ENCODE data around the gene NSFL1C. TPM values are rescaled to one million over a fixed set of nuclear protein-coding genes. Genes with fewer than 3 reads are reported as not detected.
A peak's percentile ranks its signal among the peaks of the same experiment; 100 is the strongest.

Gene NSFL1C
- 10 to 100 TPM; 60.5 to 96.9 TPM for total RNA-seq
- 10 to 100 TPM; 87.6 to 94.8 (median 92.9) TPM for polyA plus RNA-seq (ENCODE audit: insufficient read length in 6 of 6)
- long read RNA-seq, donor 1, transcript NSFL1C-201 (9 exons, 3,568 nt): major isoform, 25 of 69 reads
- long read RNA-seq, donor 1, partial matches to known transcripts: 26 of 69 reads
- long read RNA-seq, donor 1, other reads (novel, unspliced or antisense): 10 of 69 reads
- long read RNA-seq, donor 2, transcript NSFL1C-201 (9 exons, 3,568 nt): major isoform, 13 of 34 reads
- long read RNA-seq, donor 2, partial matches to known transcripts: 16 of 34 reads
- long read RNA-seq, donor 2, other reads (novel, unspliced or antisense): 0 of 34 reads
- long read RNA-seq, donor 3, transcript NSFL1C-201 (9 exons, 3,568 nt): major isoform, 19 of 28 reads
- long read RNA-seq, donor 3, partial matches to known transcripts: 8 of 28 reads
- long read RNA-seq, donor 3, other reads (novel, unspliced or antisense): 0 of 28 reads
- long read RNA-seq, donor 4, transcript NSFL1C-201 (9 exons, 3,568 nt): major isoform, 47 of 60 reads
- long read RNA-seq, donor 4, partial matches to known transcripts: 0 of 60 reads
- long read RNA-seq, donor 4, other reads (novel, unspliced or antisense): 11 of 60 reads
- long read RNA-seq, donor 5, transcript NSFL1C-201 (9 exons, 3,568 nt): major isoform, 16 of 32 reads
- long read RNA-seq, donor 5, partial matches to known transcripts: 10 of 32 reads
- long read RNA-seq, donor 5, other reads (novel, unspliced or antisense): 0 of 32 reads
- long read RNA-seq, donor 6, transcript NSFL1C-201 (9 exons, 3,568 nt): major isoform, 18 of 36 reads
- long read RNA-seq, donor 6, partial matches to known transcripts: 10 of 36 reads
- long read RNA-seq, donor 6, other reads (novel, unspliced or antisense): 8 of 36 reads
- long read RNA-seq, donor 7, transcript NSFL1C-201 (9 exons, 3,568 nt): major isoform, 22 of 40 reads
- long read RNA-seq, donor 7, partial matches to known transcripts: 12 of 40 reads
- long read RNA-seq, donor 7, other reads (novel, unspliced or antisense): 0 of 40 reads
- long read RNA-seq, donor 8, transcript NSFL1C-201 (9 exons, 3,568 nt): major isoform, 17 of 30 reads
- long read RNA-seq, donor 8, partial matches to known transcripts: 10 of 30 reads
- long read RNA-seq, donor 8, other reads (novel, unspliced or antisense): 0 of 30 reads
- long read RNA-seq, donor 9: 0 reads
- long read RNA-seq, donor 10, transcript NSFL1C-201 (9 exons, 3,568 nt): major isoform, 94 of 122 reads
- long read RNA-seq, donor 10, partial matches to known transcripts: 4 of 122 reads
- long read RNA-seq, donor 10, other reads (novel, unspliced or antisense): 19 of 122 reads
- long read RNA-seq, donor 11: 0 reads
- long read RNA-seq, donor 12, transcript NSFL1C-201 (9 exons, 3,568 nt): major isoform, 12 of 26 reads
- long read RNA-seq, donor 12, partial matches to known transcripts: 10 of 26 reads
- long read RNA-seq, donor 12, other reads (novel, unspliced or antisense): 0 of 26 reads

GRCh38 chr20:1466211-1467081, at the start of gene NSFL1C:
TSS of gene NSFL1C (minus strand) at chr20:1466849. CDS start at chr20:1466824, 25 bp downstream.
- Histone ChIP-seq H3K4me1 (peaks cover 24 to 83% of the 10 kb centered on the region in 2 donors), H3K4me3 (peak within 1 kb of the TSS; percentile 83 to 99), H3K27ac (peak within 1 kb of the TSS; percentile 87 to 97), H3K36me3 (peaks cover 0 to 28% of the 10 kb centered on the region in 2 donors), H3K9me3 (no peaks in the 10 kb centered on the region), H3K27me3 (no peaks in the 10 kb centered on the region)
- intact Hi-C loops (cut with DNase I): no loop called here
- DNase-seq (peak; percentile 91 to 98 (median 96)), ATAC-seq (peak; percentile 95)
- TF ChIP-seq CTCF (IDR thresholded peaks at IDR 0.05): peak; percentile 96 to 97

- H3K4me3 ChIP-seq: no peak overlapping the region
- H3K27me3 ChIP-seq: peaks cover 0 to 15% of the 10 kb centered on the region in 2 donors
- no peaks in the 10 kb centered on the region for H3K4me1 ChIP-seq
- DNase-seq: no peak
- H3K9me3 ChIP-seq: no peaks in the 10 kb centered on the region
- no peak for TF ChIP-seq CTCF (IDR thresholded peaks at IDR 0.05)
- H3K27ac ChIP-seq: no peak overlapping the region
- no peak for ATAC-seq
- H3K36me3 ChIP-seq: no peaks in the 10 kb centered on the region
- intact Hi-C loops (cut with DNase I): no loop called here
Observed at GRCh38 chr20:1513801-1514200, 47.2 kb upstream of the NSFL1C start.

DNA sequence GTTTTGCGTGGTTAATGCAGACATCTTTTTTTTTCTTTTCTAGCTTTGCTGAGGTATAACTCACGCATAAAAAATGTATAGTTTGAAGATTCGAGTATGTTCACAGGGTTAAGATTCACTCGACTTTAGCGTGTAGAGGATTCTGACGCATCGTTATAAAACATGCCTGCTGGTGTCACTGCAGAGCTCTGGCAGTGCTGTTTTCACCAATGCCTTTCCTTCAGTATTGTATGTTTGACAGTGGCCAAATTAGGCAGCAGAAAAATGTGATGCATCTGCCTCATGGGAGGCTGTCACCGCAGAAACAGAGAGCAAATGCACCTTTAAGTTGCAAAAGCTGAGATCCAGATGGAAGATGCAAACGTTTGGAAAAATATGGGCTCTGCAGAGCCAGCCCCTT, 42.6 kb upstream of the NSFL1C start:
- Histone ChIP-seq H3K27ac (no peak overlapping the region), H3K9me3 (no peaks in the 10 kb centered on the region), H3K4me1 (no peaks in the 10 kb centered on the region), H3K4me3 (no peak overlapping the region), H3K36me3 (no peaks in the 10 kb centered on the region), H3K27me3 (peaks cover 0 to 7% of the 10 kb centered on the region in 2 donors)
- ATAC-seq (no peak), DNase-seq (no peak)
- TF ChIP-seq CTCF (IDR thresholded peaks at IDR 0.05): no peak
- intact Hi-C loops (cut with DNase I): no loop called here

GRCh38 chr20:1508574-1508973, 41.9 kb upstream of the NSFL1C start:
- H3K9me3 ChIP-seq: no peaks in the 10 kb centered on the region
- H3K27me3 ChIP-seq: peaks cover 0 to 7% of the 10 kb centered on the region in 2 donors
- peaks cover 0 to 4% of the 10 kb centered on the region in 2 donors for H3K4me1 ChIP-seq
- H3K36me3 ChIP-seq: no peaks in the 10 kb centered on the region
- ATAC-seq: no peak
- no peak overlapping the region for H3K4me3 ChIP-seq
- H3K27ac ChIP-seq: no peak overlapping the region
- DNase-seq: no peak
- intact Hi-C loops (cut with DNase I): no loop called here
- no peak for TF ChIP-seq CTCF (IDR thresholded peaks at IDR 0.05)
